HEK293T (cell line): Measurements from ENCODE around the gene IL17RD.

ENCODE experiments used
- BHLHE40 ChIP-seq: fragments of 450-650 bp; IDR thresholded peaks from 2 replicates; pipeline ENCODE4 v1.6.1; 2016; ENCODE audit warnings: mild to moderate bottlenecking, moderate library complexity, borderline replicate concordance
- CTBP1 ChIP-seq: fragments of 450-650 bp; IDR thresholded peaks from 2 replicates; pipeline ENCODE4 v1.6.1; 2016; ENCODE audit warnings: borderline replicate concordance
- ELF4 ChIP-seq: fragments of 450-650 bp; IDR thresholded peaks from 2 replicates; pipeline ENCODE4 v1.6.1; 2017; ENCODE audit warnings: antibody characterized with exemption
- FOXA1 ChIP-seq: fragments of 450-650 bp; IDR thresholded peaks from 2 replicates; pipeline ENCODE4 v1.6.1; 2016; ENCODE audit warnings: mild to moderate bottlenecking
- HDGF ChIP-seq: fragments of 450-650 bp; IDR thresholded peaks from 2 replicates; pipeline ENCODE4 v1.6.1; 2017; ENCODE audit warnings: antibody characterized with exemption, borderline replicate concordance
- L3MBTL2 ChIP-seq: fragments of 450-650 bp; conservative IDR thresholded peaks from 2 replicates; pipeline ENCODE4 v1.6.1; 2016; ENCODE audit warnings: mild to moderate bottlenecking
- NFRKB ChIP-seq: fragments of 450-650 bp; IDR thresholded peaks from 2 replicates; pipeline ENCODE4 v1.6.1; 2016; ENCODE audit warnings: mild to moderate bottlenecking, moderate library complexity
- PKNOX1 ChIP-seq: fragments of 450-650 bp; IDR thresholded peaks from 2 replicates; pipeline ENCODE4 v1.6.1; 2016
- SP1 ChIP-seq: fragments of 450-650 bp; IDR thresholded peaks from 2 replicates; pipeline ENCODE4 v1.6.1; 2017
- TARDBP ChIP-seq: fragments of 450-650 bp; IDR thresholded peaks from 2 replicates; pipeline ENCODE4 v1.6.1; 2016
- ZNF384 ChIP-seq: fragments of 450-650 bp; IDR thresholded peaks from 2 replicates; pipeline ENCODE4 v1.6.1; 2016

DNA sequence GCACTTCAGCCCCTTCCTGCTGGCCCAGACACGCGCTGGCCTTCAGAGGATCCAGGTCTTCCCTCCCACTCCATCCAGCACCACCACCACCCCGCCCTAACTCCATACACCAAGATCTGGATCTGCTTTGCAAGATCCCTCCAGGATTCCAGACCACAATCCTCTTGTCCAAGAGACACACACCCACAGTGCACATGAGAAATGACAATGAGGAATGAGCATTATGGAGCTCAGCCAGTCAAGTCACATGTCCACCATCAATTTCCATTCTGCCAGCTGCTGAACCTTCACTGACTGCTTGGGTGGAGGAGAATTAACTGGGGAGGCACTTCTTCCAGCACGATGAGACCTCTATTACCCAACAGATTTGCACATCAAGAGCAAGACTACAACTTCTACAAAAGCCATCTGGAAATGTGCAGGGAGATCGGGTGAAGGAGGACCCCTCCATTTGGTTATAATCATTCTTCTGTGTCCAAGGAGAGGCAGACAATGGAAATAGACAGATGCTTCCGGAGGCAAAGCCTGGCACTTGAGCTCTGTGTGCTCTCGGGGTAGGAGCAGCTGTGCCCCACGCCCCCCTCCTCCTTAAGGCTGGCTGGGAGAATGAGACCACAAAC, 117.0 kb downstream of the IL17RD start:
- TF ChIP-seq BHLHE40 (no peak), ELF4 (no peak), ZNF384 (no peak), PKNOX1 (no peak), SP1 (no peak), HDGF (no peak), L3MBTL2 (no peak), NFRKB (no peak), FOXA1 (no peak), TARDBP (no peak), CTBP1 (no peak)
